Keratinocyte (primary cell): ENCODE results near the gene OR1M1. TPM values are rescaled to one million over a fixed set of nuclear protein-coding genes. Genes with fewer than 3 reads are reported as not detected.

Experiments used
- DNase-seq: peaks from one replicate; pipeline ENCODE4 v3.0.0-alpha.2; 2011; ENCODE audit warnings: low read depth, missing footprints, low spot score
- FAIRE-seq: peaks from 2 replicates; lab custom pipeline; 2011; peaks lifted over from hg19 to GRCh38; lab: Jason Lieb, UNC
- H2AFZ ChIP-seq: 2 replicates; pipeline ENCODE4 v1.6.0; 2012; ENCODE audit warnings: low read length, control low read depth, inconsistent platforms; ENCODE audit not compliant: control insufficient read depth
- H3K27ac ChIP-seq: 2 replicates; pipeline ENCODE4 v1.5.1; 2011; ENCODE audit warnings: low read length; ENCODE audit not compliant: control insufficient read depth, insufficient read depth
- H3K27me3 ChIP-seq: 3 replicates; pipeline ENCODE4 v1.6.0; 2011; ENCODE audit warnings: low read length; ENCODE audit not compliant: control insufficient read depth, insufficient read depth; ENCODE audit errors: extremely low read depth
- H3K36me3 ChIP-seq, 2 experiments: 2 replicates in 1 of 2; 3 replicates in 1 of 2; pipeline ENCODE4 v1.5.1; 2011; ENCODE audit warnings: low read length in 2 of 2, mild to moderate bottlenecking in 1 of 2; ENCODE audit not compliant: control insufficient read depth in 2 of 2, insufficient read depth in 2 of 2; ENCODE audit errors: extremely low read depth in 1 of 2
- H3K4me1 ChIP-seq: 3 replicates; pipeline ENCODE4 v1.5.1; 2011; ENCODE audit warnings: low read length; ENCODE audit not compliant: control insufficient read depth, insufficient read depth; ENCODE audit errors: extremely low read depth
- H3K4me2 ChIP-seq: 3 replicates; pipeline ENCODE4 v1.6.0; 2011; ENCODE audit warnings: low read depth, low read length; ENCODE audit not compliant: control insufficient read depth, insufficient read depth; ENCODE audit errors: extremely low read depth
- H3K4me3 ChIP-seq, 3 experiments: fragments of 200-600 bp in 1 of 3; sonication (generic) in 1 of 3; 2 replicates in 2 of 3; 3 replicates in 1 of 3; pipeline ENCODE4 v1.5.1; 2011 to 2016; ENCODE audit warnings: low read length in 3 of 3, mild to moderate bottlenecking in 3 of 3, control low read depth in 2 of 3, inconsistent platforms in 1 of 3, low read depth in 1 of 3, mixed read lengths in 1 of 3, mixed run types in 1 of 3, moderate library complexity in 1 of 3; ENCODE audit not compliant: control insufficient read depth in 2 of 3, insufficient read depth in 2 of 3; ENCODE audit errors: extremely low read depth in 1 of 3
- H3K79me2 ChIP-seq: 2 replicates; pipeline ENCODE4 v1.6.0; 2012; ENCODE audit warnings: low read length; ENCODE audit not compliant: control insufficient read depth, insufficient read depth
- H3K9ac ChIP-seq: 3 replicates; pipeline ENCODE4 v1.6.0; 2011; ENCODE audit warnings: low read length; ENCODE audit not compliant: control insufficient read depth, insufficient read depth; ENCODE audit errors: extremely low read depth
- H3K9me1 ChIP-seq: 3 replicates; pipeline ENCODE4 v1.6.0; 2011; ENCODE audit warnings: low read length; ENCODE audit not compliant: control insufficient read depth, insufficient read depth; ENCODE audit errors: extremely low read depth
- H3K9me3 ChIP-seq: 2 replicates; pipeline ENCODE4 v1.5.1; 2012; ENCODE audit warnings: low read depth, low read length; ENCODE audit not compliant: control insufficient read depth
- H4K20me1 ChIP-seq: 3 replicates; pipeline ENCODE4 v1.6.0; 2011; ENCODE audit warnings: low read length; ENCODE audit not compliant: control insufficient read depth, insufficient read depth; ENCODE audit errors: extremely low read depth
- CTCF ChIP-seq, 3 experiments: IDR thresholded peaks in 1 of 3; conservative IDR thresholded peaks in 1 of 3; optimal IDR thresholded peaks in 1 of 3; 2 replicates in 2 of 3; 3 replicates in 1 of 3; pipeline versions ENCODE3 to v1.5.1; 2011; ENCODE audit warnings: low read length in 3 of 3, mild to moderate bottlenecking in 3 of 3, moderate library complexity in 2 of 3, control low read depth in 1 of 3, inconsistent platforms in 1 of 3; ENCODE audit not compliant: insufficient read depth in 2 of 3; ENCODE audit errors: extremely low read depth in 1 of 3
- EZH2 ChIP-seq: IDR thresholded peaks from one replicate; pipeline ENCODE4 v1.6.1; 2012; ENCODE audit warnings: inconsistent platforms, mild to moderate bottlenecking, low read length, moderate library complexity
- dilution Hi-C: fragments of 300-500 bp; cut with MboI; formaldehyde crosslinking; loops from one replicate; pipeline ENCODE4 v1.7.0; 2020; ENCODE audit warnings: low sequenced_read_pairs; ENCODE audit not compliant: extremely low pct_ligation_motif_present
- polyA plus RNA-seq, 5 experiments: library from polyadenylated mRNA; depleted of rRNA in 3 of 5; stranded (reverse) in 3 of 5; stranded (forward) in 1 of 5; unstranded in 1 of 5; fragments of >200 nt; gene quantifications; 1 replicate in 1 of 5; 2 replicates in 3 of 5; 3 replicates in 1 of 5; pipeline versions ENCODE4 v1.2.1 to v1.2.3, GENCODE V29; 2011 to 2012; ENCODE audit warnings: missing spikeins in 2 of 5, low read depth in 1 of 5, low replicate concordance in 1 of 5

OR1M1 gene
- polyA plus RNA-seq, 1 donor (not counting 4 experiments of a cell fraction or from before 2014, with no cell fraction given): not detected

- Histone ChIP-seq H3K4me1 (no peaks in the 10 kb centered on the region), H2AFZ (no peak overlapping the region), H3K79me2 (no peaks in the 10 kb centered on the region), H3K27ac (no peak overlapping the region), H3K27me3 (no peaks in the 10 kb centered on the region), H3K4me3 (no peak overlapping the region), H3K4me2 (no peak overlapping the region), H4K20me1 (no peaks in the 10 kb centered on the region), H3K9me1 (no peaks in the 10 kb centered on the region), H3K9me3 (no peaks in the 10 kb centered on the region), H3K36me3 (no peaks in the 10 kb centered on the region), H3K9ac (no peak overlapping the region)
- no peak for TF ChIP-seq EZH2
- TF ChIP-seq CTCF (optimal IDR thresholded peaks at IDR 0.05 in 1 of 3, IDR thresholded peaks at IDR 0.05 in 1 of 3, conservative IDR thresholded peaks at IDR 0.05 in 1 of 3; ENCODE audit: extremely low read depth in 1 of 3, insufficient read depth in 2 of 3, low read length in 3 of 3): no peak
- no peak for DNase-seq
- dilution Hi-C loops: no loop called here
- no peak for FAIRE-seq
Observed at GRCh38 chr19:9044449-9044848, 42.4 kb upstream of the OR1M1 start.

GRCh38 chr19:9046694-9047093, 40.2 kb upstream of the OR1M1 start:
- Histone ChIP-seq H4K20me1 (no peaks in the 10 kb centered on the region), H3K27me3 (no peaks in the 10 kb centered on the region), H3K36me3 (no peaks in the 10 kb centered on the region), H3K79me2 (no peaks in the 10 kb centered on the region), H3K9me1 (no peaks in the 10 kb centered on the region), H3K27ac (no peak overlapping the region), H2AFZ (no peak overlapping the region), H3K4me1 (no peaks in the 10 kb centered on the region), H3K9me3 (no peaks in the 10 kb centered on the region), H3K4me2 (no peak overlapping the region), H3K9ac (no peak overlapping the region), H3K4me3 (no peak overlapping the region)
- TF ChIP-seq CTCF (optimal IDR thresholded peaks at IDR 0.05 in 1 of 3, IDR thresholded peaks at IDR 0.05 in 1 of 3, conservative IDR thresholded peaks at IDR 0.05 in 1 of 3; ENCODE audit: extremely low read depth in 1 of 3, insufficient read depth in 2 of 3, low read length in 3 of 3): no peak
- no peak for TF ChIP-seq EZH2
- DNase-seq (no peak), FAIRE-seq (no peak)
- dilution Hi-C loops: no loop called here
